ENCODE results near the gene CCDC154.

DNA sequence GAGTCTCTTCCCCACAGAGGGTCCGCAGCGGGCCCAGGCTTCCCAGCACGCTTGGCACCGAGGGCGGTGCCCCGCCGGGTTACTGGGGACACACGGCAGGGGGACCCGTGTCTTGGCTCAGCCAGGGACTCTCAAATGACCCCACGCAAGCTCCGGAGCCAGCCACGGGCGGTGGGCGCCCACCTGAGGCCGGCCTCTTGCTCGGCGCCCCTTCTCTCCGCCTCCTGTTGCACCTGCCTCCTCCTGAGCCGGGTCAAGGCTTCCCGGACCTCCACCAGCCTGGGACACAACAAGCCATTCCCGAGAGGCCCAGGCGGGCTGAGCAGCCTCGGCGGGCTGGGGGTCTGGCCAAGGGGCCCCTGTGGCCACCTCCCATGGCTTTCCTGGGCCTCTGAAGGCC lies 1.7 kb downstream of the CCDC154 start:
- TF ChIP-seq TAF1 (IDR thresholded peaks at IDR 0.05; ENCODE audit: borderline replicate concordance, insufficient read depth, low read length) (no peak), POLR2AphosphoS5 (IDR thresholded peaks at IDR 0.05; ENCODE audit: low read depth, low read length) (no peak)

Data from PFSK-1 (cell line).